ENCODE results near the gene TSNAXIP1.

The TSNAXIP1 gene

GRCh38 chr16:67874372-67874771 is 67.7 kb downstream of the TSNAXIP1 start:
- no peak for DNase-seq (ENCODE audit: low read depth)
- H3K4me3 ChIP-seq (ENCODE audit: low read length): peak overlapping the region; percentile 79
- no peak for TF ChIP-seq CTCF (IDR thresholded peaks at IDR 0.05; ENCODE audit: insufficient read depth, low read depth, low read length, missing control alignments)

GRCh38 chr16:67877064-67877463 is 70.4 kb downstream of the TSNAXIP1 start:
- DNase-seq (ENCODE audit: low read depth): no peak
- TF ChIP-seq CTCF (IDR thresholded peaks at IDR 0.05; ENCODE audit: insufficient read depth, low read depth, low read length, missing control alignments): no peak
- no peak overlapping the region for H3K4me3 ChIP-seq (ENCODE audit: low read length)

All from epithelial cell of esophagus (primary cell).